MG63 (cell line): ENCODE results near the gene FKBP1B. TPM values are rescaled to one million over a fixed set of nuclear protein-coding genes. Genes with fewer than 3 reads are reported as not detected.
"Not testable (repeated sequence)": the region's sequence is repeated elsewhere in the genome, so short reads cannot be mapped to it uniquely, and the experiment has no call there.

ENCODE experiments used
- DNase-seq: peaks from one replicate; pipeline ENCODE4 v3.0.0-alpha.2; 2020
- H3K27me3 ChIP-seq: fragments of 250-450 bp; sonication (Bioruptor Pico); 2 replicates; pipeline ENCODE4 v1.5.1; 2020; ENCODE audit warnings: mild to moderate bottlenecking, moderate library complexity
- H3K36me3 ChIP-seq: fragments of 250-450 bp; sonication (Bioruptor Pico); 2 replicates; pipeline ENCODE4 v1.5.1; 2020; ENCODE audit warnings: mild to moderate bottlenecking, moderate library complexity
- H3K4me3 ChIP-seq: fragments of 250-450 bp; sonication (Bioruptor Pico); 2 replicates; pipeline ENCODE4 v1.5.1; 2020; ENCODE audit warnings: mild to moderate bottlenecking, moderate library complexity
- H3K9me3 ChIP-seq: fragments of 250-450 bp; sonication (Bioruptor Pico); 2 replicates; pipeline ENCODE4 v1.5.1; 2020; ENCODE audit warnings: mild to moderate bottlenecking, moderate library complexity
- total RNA-seq: library from RNA; depleted of rRNA; stranded (reverse); fragments of >200 nt; shearing (Covaris generic); gene quantifications from 2 replicates; pipeline ENCODE4 v1.2.3, GENCODE V29; 2014; ENCODE audit warnings: low replicate concordance

Gene FKBP1B
- total RNA-seq, 1 experiment from 2014 or later: not detected

- H3K4me3 ChIP-seq: no peak overlapping the region
- peaks cover 6% of the 10 kb centered on the region for H3K36me3 ChIP-seq
- DNase-seq: no peak
- no peaks in the 10 kb centered on the region for H3K9me3 ChIP-seq
- no peaks in the 10 kb centered on the region for H3K27me3 ChIP-seq
These were observed 29.8 kb upstream of the FKBP1B start for GRCh38 chr2:24019729-24020128.

- Histone ChIP-seq H3K36me3 (peaks cover 7% of the 10 kb centered on the region), H3K9me3 (no peaks in the 10 kb centered on the region), H3K4me3 (no peak overlapping the region), H3K27me3 (no peaks in the 10 kb centered on the region)
- DNase-seq: no peak
These were observed 29.3 kb upstream of the FKBP1B start for GRCh38 chr2:24020244-24020643.

- H3K9me3 ChIP-seq: no peaks in the 10 kb centered on the region
- no peak overlapping the region for H3K4me3 ChIP-seq
- peak; percentile 27 for DNase-seq
- H3K27me3 ChIP-seq: no peaks in the 10 kb centered on the region
- peaks cover 9% of the 10 kb centered on the region for H3K36me3 ChIP-seq
These were observed 28.2 kb upstream of the FKBP1B start for GRCh38 chr2:24021122-24021998.

GRCh38 chr2:24022324-24022974, 27.1 kb upstream of the FKBP1B start:
- no peaks in the 10 kb centered on the region for H3K9me3 ChIP-seq
- DNase-seq: no peak
- no peaks in the 10 kb centered on the region for H3K27me3 ChIP-seq
- H3K36me3 ChIP-seq: peaks cover 13% of the 10 kb centered on the region
- no peak overlapping the region for H3K4me3 ChIP-seq

- Histone ChIP-seq H3K27me3 (no peaks in the 10 kb centered on the region), H3K4me3 (no peak overlapping the region), H3K9me3 (no peaks in the 10 kb centered on the region), H3K36me3 (peaks cover 13% of the 10 kb centered on the region)
- DNase-seq: no peak
These were observed 26.5 kb upstream of the FKBP1B start for GRCh38 chr2:24022975-24023575.

- Histone ChIP-seq H3K36me3 (peaks cover 17% of the 10 kb centered on the region), H3K9me3 (no peaks in the 10 kb centered on the region), H3K27me3 (no peaks in the 10 kb centered on the region), H3K4me3 (no peak overlapping the region)
- DNase-seq: no peak
These were observed 25.5 kb upstream of the FKBP1B start for GRCh38 chr2:24024018-24024417.

- Histone ChIP-seq H3K9me3 (no peaks in the 10 kb centered on the region), H3K36me3 (peaks cover 28% of the 10 kb centered on the region), H3K27me3 (no peaks in the 10 kb centered on the region), H3K4me3 (no peak overlapping the region)
- DNase-seq: no peak
These were observed 24.4 kb upstream of the FKBP1B start for GRCh38 chr2:24024996-24025663.

GRCh38 chr2:24026233-24026632, 23.3 kb upstream of the FKBP1B start:
- Histone ChIP-seq H3K27me3 (no peaks in the 10 kb centered on the region), H3K9me3 (no peaks in the 10 kb centered on the region), H3K36me3 (peaks cover 34% of the 10 kb centered on the region), H3K4me3 (no peak overlapping the region)
- DNase-seq: no peak

GRCh38 chr2:24038786-24039499, 10.6 kb upstream of the FKBP1B start:
- H3K36me3 ChIP-seq: peaks cover 30% of the 10 kb centered on the region

GRCh38 chr2:24040511-24040910, 9.0 kb upstream of the FKBP1B start:
- Histone ChIP-seq H3K36me3 (peaks cover 33% of the 10 kb centered on the region), H3K4me3 (no peak overlapping the region), H3K27me3 (no peaks in the 10 kb centered on the region), H3K9me3 (no peaks in the 10 kb centered on the region)
- no peak for DNase-seq

More at GRCh38 chr2:24038786-24039499, 10.6 kb upstream of the FKBP1B start:
- DNase-seq: no peak
- Histone ChIP-seq H3K4me3 (no peak overlapping the region), H3K9me3 (no peaks in the 10 kb centered on the region), H3K27me3 (no peaks in the 10 kb centered on the region)

- H3K27me3 ChIP-seq, H3K9me3 ChIP-seq, DNase-seq, H3K4me3 ChIP-seq: not testable (repeated sequence)
- peaks cover 23% of the 10 kb centered on the region for H3K36me3 ChIP-seq
These were observed 6.4 kb upstream of the FKBP1B start for GRCh38 chr2:24043133-24043532.

- Histone ChIP-seq H3K27me3 (no peaks in the 10 kb centered on the region), H3K4me3 (peak overlapping the region; percentile 78), H3K36me3 (peaks cover 6% of the 10 kb centered on the region), H3K9me3 (no peaks in the 10 kb centered on the region)
- no peak for DNase-seq
These were observed 3.7 kb upstream of the FKBP1B start for GRCh38 chr2:24045511-24046508.

GRCh38 chr2:24046599-24046929, 3.0 kb upstream of the FKBP1B start:
- Histone ChIP-seq H3K4me3 (peak overlapping the region; percentile 78), H3K36me3 (peaks cover 6% of the 10 kb centered on the region), H3K9me3 (no peaks in the 10 kb centered on the region), H3K27me3 (no peaks in the 10 kb centered on the region)
- no peak for DNase-seq

GRCh38 chr2:24046930-24047702, 2.4 kb upstream of the FKBP1B start, which contains the start of gene WDCP:
Gene WDCP, minus strand, starts transcription at chr2:24047391. Its CDS starts 7,897 bp downstream, at chr2:24039494.
- Histone ChIP-seq H3K27me3 (no peaks in the 10 kb centered on the region), H3K4me3 (peak within 1 kb of the TSS; percentile 78), H3K36me3 (peaks cover 6% of the 10 kb centered on the region), H3K9me3 (no peaks in the 10 kb centered on the region)
- DNase-seq: peak; percentile 98

GRCh38 chr2:24047703-24048033, 1.9 kb upstream of the FKBP1B start:
- Histone ChIP-seq H3K27me3 (no peaks in the 10 kb centered on the region), H3K36me3 (peaks cover 6% of the 10 kb centered on the region), H3K9me3 (no peaks in the 10 kb centered on the region), H3K4me3 (peak overlapping the region; percentile 78)
- DNase-seq: no peak
